DND-41 (cell line): ENCODE data around the gene EMP2.

Experiments
- ATAC-seq: fragments of 200-7000 bp; cut with Tn5 transposase; 3 replicates; pipeline ENCODE4 v1.9.1; 2021; ENCODE audit warnings: low read depth; ENCODE audit not compliant: insufficient read depth
- DNase-seq: peaks from one replicate; pipeline ENCODE4 v3.0.0-alpha.2; 2020
- H2AFZ ChIP-seq: 2 replicates; pipeline ENCODE4 v1.6.0; 2012; ENCODE audit warnings: low read depth, low read length
- H3K27ac ChIP-seq: 2 replicates; pipeline ENCODE4 v1.5.1; 2012; ENCODE audit warnings: low read length, inconsistent platforms
- H3K27me3 ChIP-seq: fragments of 200-600 bp; sonication (generic); 2 replicates; pipeline ENCODE4 v1.6.0; 2012; ENCODE audit warnings: low read length, mild to moderate bottlenecking, inconsistent platforms; ENCODE audit not compliant: insufficient read depth, poor library complexity
- H3K36me3 ChIP-seq: 2 replicates; pipeline ENCODE4 v1.5.1; 2012; ENCODE audit warnings: low read length, inconsistent platforms; ENCODE audit not compliant: insufficient read depth
- H3K4me1 ChIP-seq: 2 replicates; pipeline ENCODE4 v1.5.1; 2012; ENCODE audit warnings: mild to moderate bottlenecking, low read length; ENCODE audit not compliant: insufficient read depth
- H3K4me2 ChIP-seq: 2 replicates; pipeline ENCODE4 v1.6.0; 2012; ENCODE audit warnings: mild to moderate bottlenecking, moderate library complexity, low read length, inconsistent platforms; ENCODE audit not compliant: insufficient read depth
- H3K4me3 ChIP-seq, 2 experiments: fragments of 200-600 bp in 1 of 2; shearing (Covaris generic) in 1 of 2; 2 replicates each; pipeline ENCODE4 v1.5.1; 2012 to 2016; ENCODE audit warnings: inconsistent platforms in 2 of 2, low read length in 2 of 2, mild to moderate bottlenecking in 2 of 2, low read depth in 1 of 2, moderate library complexity in 1 of 2
- H3K79me2 ChIP-seq: 2 replicates; pipeline ENCODE4 v1.6.0; 2012; ENCODE audit warnings: low read length, inconsistent platforms; ENCODE audit not compliant: insufficient read depth
- H3K9ac ChIP-seq: 2 replicates; pipeline ENCODE4 v1.6.0; 2012; ENCODE audit warnings: low read depth, mild to moderate bottlenecking, inconsistent platforms, low read length, moderate library complexity
- H3K9me3 ChIP-seq: 2 replicates; pipeline ENCODE4 v1.5.1; 2012; ENCODE audit warnings: low read length, moderate library complexity, mild to moderate bottlenecking, inconsistent platforms; ENCODE audit not compliant: insufficient read depth, severe bottlenecking
- H4K20me1 ChIP-seq: 2 replicates; pipeline ENCODE4 v1.6.0; 2012; ENCODE audit warnings: low read length; ENCODE audit not compliant: insufficient read depth
- EZH2 ChIP-seq: IDR thresholded peaks from 3 replicates; pipeline ENCODE4 v1.6.1; 2012; ENCODE audit warnings: borderline replicate concordance, low read depth, mild to moderate bottlenecking, moderate library complexity, low read length, inconsistent platforms; ENCODE audit not compliant: severe bottlenecking
- TF ChIP-seq, protein P1 (sequence below): IDR thresholded peaks from 2 replicates; pipeline ENCODE4 v1.5.1; 2012; ENCODE audit warnings: borderline replicate concordance, low read length, moderate library complexity, mild to moderate bottlenecking; ENCODE audit not compliant: poor library complexity, severe bottlenecking; ENCODE audit errors: extremely low read depth

EMP2 gene

DNA sequence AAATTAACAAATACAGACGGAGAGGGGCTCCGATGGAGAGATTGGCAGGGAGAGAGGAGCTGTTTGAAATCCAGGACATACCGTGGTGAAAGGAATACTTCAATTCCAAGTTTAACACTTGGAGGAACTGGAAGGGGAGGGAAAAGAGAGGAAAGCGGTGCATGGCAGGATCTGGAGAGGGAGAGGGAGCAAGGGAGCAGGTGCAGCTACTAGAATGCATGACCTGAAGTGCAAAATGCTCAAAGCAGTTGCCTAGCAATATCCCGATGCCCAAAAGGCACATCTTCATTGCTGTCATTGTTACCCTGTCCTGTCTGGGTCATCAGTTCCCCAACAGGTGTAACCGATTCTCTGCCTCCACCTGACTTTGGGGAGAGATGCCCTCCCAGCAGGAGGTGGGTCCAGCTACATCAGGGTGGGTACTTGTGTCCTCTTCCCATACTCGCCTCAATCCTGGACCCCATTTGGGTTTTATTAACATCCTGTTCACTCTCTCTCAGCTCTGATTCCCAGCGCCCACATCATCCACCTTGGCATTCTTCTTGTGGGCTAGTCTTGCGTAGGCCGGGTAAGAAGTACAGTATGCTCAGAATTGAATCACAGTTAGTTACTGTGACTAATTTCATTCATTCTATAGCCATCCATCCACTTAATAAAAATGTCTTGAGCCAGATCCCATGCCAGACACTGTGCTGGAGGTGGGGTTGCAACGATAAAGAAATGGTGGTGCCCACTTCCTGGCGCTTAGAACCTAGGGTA is 37.4 kb upstream of the EMP2 start:
- H2AFZ ChIP-seq, result no peak overlapping the region
- no peak overlapping the region for H3K27ac ChIP-seq
- TF ChIP-seq, protein P1, sequence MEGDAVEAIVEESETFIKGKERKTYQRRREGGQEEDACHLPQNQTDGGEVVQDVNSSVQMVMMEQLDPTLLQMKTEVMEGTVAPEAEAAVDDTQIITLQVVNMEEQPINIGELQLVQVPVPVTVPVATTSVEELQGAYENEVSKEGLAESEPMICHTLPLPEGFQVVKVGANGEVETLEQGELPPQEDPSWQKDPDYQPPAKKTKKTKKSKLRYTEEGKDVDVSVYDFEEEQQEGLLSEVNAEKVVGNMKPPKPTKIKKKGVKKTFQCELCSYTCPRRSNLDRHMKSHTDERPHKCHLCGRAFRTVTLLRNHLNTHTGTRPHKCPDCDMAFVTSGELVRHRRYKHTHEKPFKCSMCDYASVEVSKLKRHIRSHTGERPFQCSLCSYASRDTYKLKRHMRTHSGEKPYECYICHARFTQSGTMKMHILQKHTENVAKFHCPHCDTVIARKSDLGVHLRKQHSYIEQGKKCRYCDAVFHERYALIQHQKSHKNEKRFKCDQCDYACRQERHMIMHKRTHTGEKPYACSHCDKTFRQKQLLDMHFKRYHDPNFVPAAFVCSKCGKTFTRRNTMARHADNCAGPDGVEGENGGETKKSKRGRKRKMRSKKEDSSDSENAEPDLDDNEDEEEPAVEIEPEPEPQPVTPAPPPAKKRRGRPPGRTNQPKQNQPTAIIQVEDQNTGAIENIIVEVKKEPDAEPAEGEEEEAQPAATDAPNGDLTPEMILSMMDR, result no peak
- TF ChIP-seq EZH2, result no peak
- H3K4me1 ChIP-seq, result no peaks in the 10 kb centered on the region
- H3K4me2 ChIP-seq, result no peak overlapping the region
- no peaks in the 10 kb centered on the region for H4K20me1 ChIP-seq
- no peaks in the 10 kb centered on the region for H3K79me2 ChIP-seq
- ATAC-seq (no peak), DNase-seq (no peak)
- no peaks in the 10 kb centered on the region for H3K9me3 ChIP-seq
- no peaks in the 10 kb centered on the region for H3K36me3 ChIP-seq
- H3K4me3 ChIP-seq, result no peak overlapping the region
- H3K9ac ChIP-seq, result no peak overlapping the region
- H3K27me3 ChIP-seq, result peaks cover 18% of the 10 kb centered on the region

DNA sequence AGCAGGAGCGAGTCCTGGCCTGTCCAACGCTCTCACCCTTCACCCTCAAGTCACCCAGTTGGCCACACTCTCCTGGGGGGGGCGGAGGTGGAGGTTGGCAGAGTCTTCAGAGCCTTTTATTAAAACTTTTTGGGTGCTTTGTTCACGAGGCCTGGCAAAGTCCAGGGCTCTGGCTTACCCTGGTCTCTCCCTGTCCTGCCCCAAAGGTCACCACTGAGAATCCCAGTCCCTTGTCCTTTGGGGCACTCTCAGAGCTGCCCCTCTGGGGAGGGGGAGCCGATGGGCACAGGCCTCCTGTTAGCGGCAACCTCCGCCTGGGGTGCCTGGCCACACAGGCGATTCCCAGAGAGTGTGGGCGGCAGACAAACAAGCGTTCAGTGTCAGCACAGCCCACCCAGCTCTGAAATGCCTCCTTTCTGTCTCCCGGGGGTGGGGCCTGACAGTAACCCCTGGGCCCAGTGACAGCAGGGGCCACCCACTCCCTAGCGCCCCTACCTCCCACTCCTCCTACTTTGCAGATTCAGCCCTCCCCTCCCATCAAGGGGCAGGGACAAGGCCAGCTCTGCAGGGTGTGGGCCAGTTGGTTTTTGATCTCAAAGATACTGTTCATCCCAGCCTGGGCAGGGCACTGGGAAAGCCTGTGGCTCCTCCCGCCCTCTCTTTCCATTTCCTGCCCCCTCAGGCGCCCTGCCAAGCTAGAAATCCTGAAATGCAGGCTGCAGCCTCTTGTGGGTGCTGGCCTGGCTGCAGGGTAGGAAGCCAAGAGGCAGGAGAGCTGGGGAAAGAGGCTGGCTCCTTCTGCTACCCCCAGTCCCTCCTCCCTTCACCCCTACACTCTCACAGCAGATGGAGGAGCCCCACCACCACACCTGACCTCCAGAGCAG is 36.6 kb upstream of the EMP2 start:
- Histone ChIP-seq H3K4me3 (no peak overlapping the region), H3K9me3 (no peaks in the 10 kb centered on the region), H3K4me1 (no peaks in the 10 kb centered on the region), H3K79me2 (no peaks in the 10 kb centered on the region), H2AFZ (no peak overlapping the region), H3K9ac (no peak overlapping the region), H3K36me3 (no peaks in the 10 kb centered on the region), H3K27ac (no peak overlapping the region), H4K20me1 (no peaks in the 10 kb centered on the region), H3K4me2 (no peak overlapping the region), H3K27me3 (peaks cover 18% of the 10 kb centered on the region)
- TF ChIP-seq, protein P1, result no peak
- TF ChIP-seq EZH2, result no peak
- no peak for DNase-seq
- ATAC-seq, result no peak

DNA sequence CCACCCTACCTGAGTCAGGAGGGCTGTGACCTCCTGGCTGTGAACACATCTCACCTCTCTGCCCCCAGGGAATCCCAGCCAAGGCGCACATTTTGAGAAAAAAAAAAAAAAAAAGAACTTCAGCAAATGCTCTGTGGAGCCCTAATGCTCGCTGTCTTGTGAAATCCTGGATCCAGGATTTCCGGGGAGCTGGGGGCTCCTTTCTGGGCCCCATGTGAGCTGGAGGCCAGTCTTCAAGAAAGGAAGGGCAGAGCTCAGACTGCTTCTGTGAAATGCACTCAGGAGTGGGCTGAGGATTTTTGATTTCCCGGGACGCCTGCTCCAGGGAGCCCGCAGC is 36.0 kb upstream of the EMP2 start:
- H3K4me2 ChIP-seq, result no peak overlapping the region
- no peaks in the 10 kb centered on the region for H4K20me1 ChIP-seq
- no peaks in the 10 kb centered on the region for H3K79me2 ChIP-seq
- no peak for TF ChIP-seq EZH2
- TF ChIP-seq, protein P1, result no peak
- H3K9me3 ChIP-seq, result no peaks in the 10 kb centered on the region
- H3K4me3 ChIP-seq, result no peak overlapping the region
- no peak overlapping the region for H3K27ac ChIP-seq
- H3K27me3 ChIP-seq, result peaks cover 18% of the 10 kb centered on the region
- H3K9ac ChIP-seq, result no peak overlapping the region
- no peaks in the 10 kb centered on the region for H3K36me3 ChIP-seq
- ATAC-seq, result no peak
- H3K4me1 ChIP-seq, result no peaks in the 10 kb centered on the region
- no peak for DNase-seq
- H2AFZ ChIP-seq, result no peak overlapping the region
